ENCODE data around the gene ADARB2. TPM values are rescaled to one million over a fixed set of nuclear protein-coding genes. Genes with fewer than 3 reads are reported as not detected.

The ADARB2 gene
- total and polyA plus RNA-seq, 2 experiments from 2014 or later = 1.6 to 3.1 TPM

GRCh38 chr10:1673568-1674345 is 63.6 kb downstream of the ADARB2 start:
- Histone ChIP-seq H3K4me3 (no peak overlapping the region), H3K36me3 (no peaks in the 10 kb centered on the region), H3K27me3 (no peaks in the 10 kb centered on the region)

GRCh38 chr10:1672001-1672781 is 65.1 kb downstream of the ADARB2 start:
- TF ChIP-seq, protein P1, sequence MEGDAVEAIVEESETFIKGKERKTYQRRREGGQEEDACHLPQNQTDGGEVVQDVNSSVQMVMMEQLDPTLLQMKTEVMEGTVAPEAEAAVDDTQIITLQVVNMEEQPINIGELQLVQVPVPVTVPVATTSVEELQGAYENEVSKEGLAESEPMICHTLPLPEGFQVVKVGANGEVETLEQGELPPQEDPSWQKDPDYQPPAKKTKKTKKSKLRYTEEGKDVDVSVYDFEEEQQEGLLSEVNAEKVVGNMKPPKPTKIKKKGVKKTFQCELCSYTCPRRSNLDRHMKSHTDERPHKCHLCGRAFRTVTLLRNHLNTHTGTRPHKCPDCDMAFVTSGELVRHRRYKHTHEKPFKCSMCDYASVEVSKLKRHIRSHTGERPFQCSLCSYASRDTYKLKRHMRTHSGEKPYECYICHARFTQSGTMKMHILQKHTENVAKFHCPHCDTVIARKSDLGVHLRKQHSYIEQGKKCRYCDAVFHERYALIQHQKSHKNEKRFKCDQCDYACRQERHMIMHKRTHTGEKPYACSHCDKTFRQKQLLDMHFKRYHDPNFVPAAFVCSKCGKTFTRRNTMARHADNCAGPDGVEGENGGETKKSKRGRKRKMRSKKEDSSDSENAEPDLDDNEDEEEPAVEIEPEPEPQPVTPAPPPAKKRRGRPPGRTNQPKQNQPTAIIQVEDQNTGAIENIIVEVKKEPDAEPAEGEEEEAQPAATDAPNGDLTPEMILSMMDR (IDR thresholded peaks at IDR 0.05; ENCODE audit: low read depth, low read length) = no peak
- Histone ChIP-seq H3K27ac (no peak overlapping the region), H3K36me3 (no peaks in the 10 kb centered on the region), H3K27me3 (no peaks in the 10 kb centered on the region), H3K4me3 (no peak overlapping the region), H3K4me1 (ENCODE audit: low read depth) (no peaks in the 10 kb centered on the region), H3K9me3 (ENCODE audit: low read depth) (no peaks in the 10 kb centered on the region)
- DNase-seq (ENCODE audit: low read depth in 1 of 2, low spot score in 1 of 2) = no peak

More at GRCh38 chr10:1673568-1674345, 63.6 kb downstream of the ADARB2 start:
- no peak overlapping the region for H3K27ac ChIP-seq
- TF ChIP-seq, protein P1 (IDR thresholded peaks at IDR 0.05; ENCODE audit: low read depth, low read length) = no peak
- no peaks in the 10 kb centered on the region for H3K9me3 ChIP-seq (ENCODE audit: low read depth)
- H3K4me1 ChIP-seq (ENCODE audit: low read depth) = no peaks in the 10 kb centered on the region
- DNase-seq (ENCODE audit: low read depth in 1 of 2, low spot score in 1 of 2) = no peak

DNA sequence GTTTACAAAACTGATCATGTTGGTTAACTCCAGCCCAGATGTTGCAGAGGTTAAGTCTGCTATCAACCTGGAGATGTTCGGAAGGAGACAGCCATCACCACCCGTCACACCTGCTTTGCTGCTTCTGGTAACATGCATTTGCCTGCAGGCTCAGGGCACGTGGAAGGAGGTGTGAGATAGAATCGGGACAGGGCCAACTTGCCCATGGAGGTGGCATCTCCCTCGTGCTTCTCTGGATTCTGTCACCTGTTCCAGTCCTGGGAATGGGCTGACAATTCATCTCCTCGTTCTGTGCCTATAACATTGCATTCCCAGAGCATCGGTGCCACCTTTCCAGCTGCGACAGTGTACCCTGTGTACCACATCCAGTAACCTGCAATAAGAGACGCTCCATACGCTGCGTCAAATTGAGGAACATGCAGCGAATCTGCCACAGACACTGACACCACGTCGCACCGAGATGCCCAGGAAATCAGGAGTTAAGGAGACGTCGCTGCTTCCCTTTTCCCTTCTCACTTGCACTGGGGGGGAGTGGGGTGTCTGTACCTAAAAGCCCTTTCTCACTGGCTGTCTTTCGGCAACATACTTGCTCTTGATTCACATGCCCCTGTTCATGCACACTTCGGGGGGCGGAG is 65.8 kb downstream of the ADARB2 start:
- Histone ChIP-seq H3K4me3 (no peak overlapping the region), H3K27ac (no peak overlapping the region), H3K4me1 (ENCODE audit: low read depth) (no peaks in the 10 kb centered on the region), H3K9me3 (ENCODE audit: low read depth) (no peaks in the 10 kb centered on the region), H3K36me3 (no peaks in the 10 kb centered on the region), H3K27me3 (no peaks in the 10 kb centered on the region)
- DNase-seq (ENCODE audit: low read depth in 1 of 2, low spot score in 1 of 2) = no peak
- TF ChIP-seq, protein P1 (IDR thresholded peaks at IDR 0.05; ENCODE audit: low read depth, low read length) = no peak

DNA sequence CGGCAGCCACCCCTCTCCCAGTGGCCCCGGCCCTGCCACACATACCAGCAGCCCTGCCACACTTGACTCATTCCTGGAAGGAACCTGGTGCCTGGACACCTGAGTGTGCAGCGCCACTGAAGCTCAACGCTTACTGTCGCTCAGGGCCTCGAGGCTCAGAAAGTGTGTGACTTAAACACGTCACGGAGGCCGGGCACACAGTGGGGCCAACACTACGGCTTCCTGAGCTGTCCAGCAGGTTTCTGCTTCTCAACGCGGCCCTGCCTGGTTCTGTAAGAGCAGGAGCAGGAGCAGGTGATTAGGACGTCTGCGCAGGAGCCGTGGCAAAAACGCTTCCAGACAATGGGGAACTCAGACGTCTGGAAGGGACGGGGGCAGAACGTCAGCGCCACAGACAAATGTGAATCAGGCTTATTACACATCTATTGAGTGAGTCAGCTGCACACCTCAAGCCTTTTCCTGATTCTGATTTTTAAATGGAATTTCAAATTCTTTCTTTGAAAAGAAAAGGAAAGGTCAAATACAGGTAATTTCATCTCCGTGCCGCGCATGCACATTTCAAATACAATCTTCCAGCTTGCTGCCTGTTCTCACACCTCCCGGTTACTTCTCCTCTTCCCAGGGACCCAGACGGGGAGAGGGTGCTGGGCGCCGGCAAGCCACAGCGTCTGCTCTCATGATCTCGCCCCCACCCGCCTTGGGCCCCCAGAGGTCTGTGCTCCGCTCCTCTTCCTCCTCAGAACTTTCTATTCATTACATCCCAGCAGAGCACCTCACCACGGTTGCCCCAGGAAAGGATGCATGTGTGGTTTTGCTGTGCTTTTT is 66.6 kb downstream of the ADARB2 start:
- TF ChIP-seq, protein P1 (IDR thresholded peaks at IDR 0.05; ENCODE audit: low read depth, low read length) = no peak
- Histone ChIP-seq H3K4me1 (ENCODE audit: low read depth) (no peaks in the 10 kb centered on the region), H3K9me3 (ENCODE audit: low read depth) (no peaks in the 10 kb centered on the region), H3K36me3 (no peaks in the 10 kb centered on the region), H3K27me3 (no peaks in the 10 kb centered on the region), H3K4me3 (no peak overlapping the region), H3K27ac (no peak overlapping the region)
- no peak for DNase-seq (ENCODE audit: low read depth in 1 of 2, low spot score in 1 of 2)

- Histone ChIP-seq H3K27ac (no peak overlapping the region), H3K36me3 (no peaks in the 10 kb centered on the region), H3K27me3 (no peaks in the 10 kb centered on the region), H3K9me3 (ENCODE audit: low read depth) (no peaks in the 10 kb centered on the region), H3K4me1 (ENCODE audit: low read depth) (no peaks in the 10 kb centered on the region), H3K4me3 (no peak overlapping the region)
- no peak for DNase-seq (ENCODE audit: low read depth in 1 of 2, low spot score in 1 of 2)
- TF ChIP-seq, protein P1 (IDR thresholded peaks at IDR 0.05; ENCODE audit: low read depth, low read length) = no peak
These were observed 67.9 kb downstream of the ADARB2 start for GRCh38 chr10:1669433-1669832.
